Islet precursor cell (in vitro differentiated cells): Measurements from ENCODE around the gene ALK.

Experiments used
- DNase-seq: peaks from one replicate; pipeline ENCODE4 v3.0.0-alpha.2; 2018

ALK gene

GRCh38 chr2:29215739-29216608, 705.4 kb downstream of the ALK start:
- peak; percentile 34 for DNase-seq

GRCh38 chr2:29215073-29215472, 706.3 kb downstream of the ALK start:
- DNase-seq: peak; percentile 45

GRCh38 chr2:29213888-29214291, 707.5 kb downstream of the ALK start:
- DNase-seq: peak; percentile 72

DNA sequence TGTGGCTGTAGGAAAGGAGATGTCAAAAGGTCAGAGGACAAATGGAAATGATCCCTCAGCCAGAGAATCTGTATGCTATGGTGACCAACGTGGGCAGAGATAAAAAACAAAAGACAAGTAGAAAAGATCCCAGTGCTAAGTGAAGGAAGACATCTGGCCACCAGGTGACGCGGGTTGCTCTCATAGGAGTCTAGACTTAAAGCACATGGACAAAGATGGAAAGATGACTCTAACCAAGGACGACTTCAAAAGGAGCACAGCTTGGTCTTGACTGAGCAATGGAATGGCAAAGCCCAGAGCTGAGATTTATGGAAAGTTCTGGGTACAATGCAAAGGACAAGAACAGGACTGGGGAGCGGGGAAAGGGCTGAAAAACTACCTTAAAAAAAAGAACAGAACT, 709.4 kb downstream of the ALK start:
- DNase-seq: peak; percentile 50

DNA sequence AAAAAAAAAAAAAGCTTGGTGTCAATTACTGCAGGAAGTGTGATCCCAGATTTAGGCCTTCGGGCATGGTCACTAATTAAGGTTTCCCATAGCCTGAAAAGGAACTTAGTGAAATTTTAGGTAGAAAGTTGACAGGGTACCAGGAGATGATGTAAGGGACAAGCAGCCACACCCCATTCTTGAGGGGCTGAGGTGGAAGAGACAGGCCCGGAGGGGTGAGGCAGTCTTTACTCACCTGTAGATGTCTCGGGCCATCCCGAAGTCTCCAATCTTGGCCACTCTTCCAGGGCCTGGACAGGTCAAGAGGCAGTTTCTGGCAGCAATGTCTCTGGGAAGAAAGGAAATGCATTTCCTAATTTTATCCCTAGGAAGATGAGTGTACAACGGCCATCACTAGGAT, 711.8 kb downstream of the ALK start:
- DNase-seq: no peak

GRCh38 chr2:29207352-29208148, 713.8 kb downstream of the ALK start:
- no peak for DNase-seq

DNA sequence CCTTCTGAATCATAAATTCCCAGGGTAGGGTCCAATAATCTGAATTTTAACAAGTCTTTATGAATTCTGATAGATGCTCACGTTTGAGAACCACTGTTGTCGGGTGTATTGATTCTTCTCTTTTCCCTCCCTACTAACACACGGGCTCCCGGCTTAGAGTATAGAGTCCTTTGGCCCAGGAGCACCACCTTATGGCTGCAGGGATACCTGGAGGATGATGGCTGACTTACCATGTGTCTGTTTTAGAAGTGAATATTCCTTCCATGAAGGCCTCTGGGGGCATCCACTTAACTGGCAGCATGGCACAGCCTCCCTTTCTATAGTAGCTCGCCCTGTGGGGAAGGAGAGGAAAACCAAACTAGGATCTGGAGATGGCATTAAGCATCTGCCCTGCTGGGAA, 714.4 kb downstream of the ALK start:
- DNase-seq: no peak

GRCh38 chr2:29202819-29203495, 718.4 kb downstream of the ALK start:
- no peak for DNase-seq

- DNase-seq: peak; percentile 84
These were observed 719.4 kb downstream of the ALK start for GRCh38 chr2:29201979-29202378.

DNA sequence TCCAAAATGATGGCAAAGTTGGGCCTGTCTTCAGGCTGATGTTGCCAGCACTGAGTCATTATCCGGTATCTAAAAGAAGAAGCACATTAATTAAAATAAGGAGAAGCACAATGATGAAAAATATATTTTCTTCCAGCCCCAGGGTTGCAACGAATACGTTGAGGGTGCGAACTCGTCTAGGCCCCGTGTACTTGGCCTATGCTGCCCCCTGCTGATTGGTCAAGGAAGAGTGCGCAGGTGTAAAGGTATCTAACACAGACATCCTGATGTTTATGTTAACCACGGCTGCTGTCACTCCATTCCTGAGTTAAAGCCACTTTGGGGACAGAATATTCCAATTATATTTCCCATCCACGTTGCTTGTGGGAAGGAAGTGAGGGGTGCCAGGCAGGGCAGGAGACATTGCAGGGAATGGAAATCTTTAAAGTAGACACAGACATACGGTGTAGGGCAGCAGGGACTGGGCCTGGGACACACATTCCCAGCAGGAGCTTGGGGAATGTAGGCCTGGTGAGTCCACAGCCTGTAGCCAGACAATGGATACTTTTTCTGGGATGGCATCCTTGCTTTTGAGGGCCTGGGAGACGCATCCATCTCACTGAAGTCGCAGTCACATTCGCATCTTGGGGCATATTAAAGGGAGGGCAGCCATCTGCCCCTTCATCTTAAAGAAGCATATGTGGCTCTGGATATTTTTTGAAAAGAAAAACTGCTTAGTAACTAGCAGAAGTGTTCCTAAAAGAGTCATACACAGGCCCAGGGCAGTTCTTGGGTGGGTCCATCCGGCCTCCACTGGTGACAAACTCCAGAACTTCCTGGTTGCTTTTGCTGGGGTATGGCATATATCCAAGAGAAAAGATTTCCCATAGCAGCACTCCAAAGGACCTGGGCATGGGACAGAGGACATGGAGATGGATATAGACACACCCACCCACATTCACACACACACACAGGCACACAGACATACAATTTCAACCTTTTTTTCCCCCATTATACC, 724.3 kb downstream of the ALK start:
- peak; percentile 84 for DNase-seq

DNA sequence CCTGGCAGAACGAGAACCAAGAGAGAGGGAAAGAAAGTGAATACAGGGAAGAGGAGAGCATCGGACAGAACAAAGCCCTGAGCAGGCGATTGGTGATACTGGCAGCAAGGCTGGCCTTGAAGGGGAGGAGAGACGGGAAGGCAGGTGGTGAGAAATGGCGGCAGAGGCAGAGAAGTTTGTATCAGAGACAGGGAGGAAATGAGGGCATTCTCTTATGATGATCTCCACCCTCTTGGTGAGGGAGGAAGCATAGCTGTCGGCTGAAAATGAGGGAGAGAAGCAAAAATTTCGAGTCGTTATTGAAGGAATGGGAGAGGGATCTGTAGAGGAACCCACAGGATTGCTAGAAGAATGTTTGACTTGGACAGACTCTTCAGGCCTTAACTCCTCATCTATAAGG, 725.6 kb downstream of the ALK start:
- DNase-seq: no peak

GRCh38 chr2:29193681-29194080, 727.7 kb downstream of the ALK start:
- no peak for DNase-seq

GRCh38 chr2:29193111-29193510, 728.3 kb downstream of the ALK start:
- DNase-seq: no peak

- no peak for DNase-seq
These were observed 728.9 kb downstream of the ALK start for GRCh38 chr2:29192526-29192925.

DNA sequence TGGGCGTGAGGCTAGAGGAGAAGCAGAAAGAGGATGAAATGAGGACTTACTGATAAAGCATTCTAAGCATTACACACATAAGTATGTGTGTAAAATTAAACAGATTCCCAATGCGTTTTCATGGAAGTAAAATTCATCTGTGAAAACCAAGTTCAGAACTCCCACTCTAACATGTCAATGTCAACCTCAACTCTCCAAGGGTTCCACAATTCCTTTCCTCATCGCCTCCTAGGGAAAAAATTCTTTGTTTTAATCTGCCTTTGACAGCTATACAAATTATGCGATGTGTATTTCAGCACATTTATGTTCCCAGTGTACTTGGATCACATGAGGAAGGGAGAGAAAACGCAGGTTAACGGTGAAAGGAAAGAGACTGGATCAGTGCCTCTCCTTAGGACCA, 729.6 kb downstream of the ALK start:
- no peak for DNase-seq

GRCh38 chr2:29189052-29189451, 732.3 kb downstream of the ALK start:
- DNase-seq: no peak

GRCh38 chr2:29187926-29188325, 733.5 kb downstream of the ALK start:
- no peak for DNase-seq

GRCh38 chr2:29186817-29187216, 734.6 kb downstream of the ALK start:
- no peak for DNase-seq

- DNase-seq: no peak
These were observed 736.9 kb downstream of the ALK start for GRCh38 chr2:29184531-29184930.

DNA sequence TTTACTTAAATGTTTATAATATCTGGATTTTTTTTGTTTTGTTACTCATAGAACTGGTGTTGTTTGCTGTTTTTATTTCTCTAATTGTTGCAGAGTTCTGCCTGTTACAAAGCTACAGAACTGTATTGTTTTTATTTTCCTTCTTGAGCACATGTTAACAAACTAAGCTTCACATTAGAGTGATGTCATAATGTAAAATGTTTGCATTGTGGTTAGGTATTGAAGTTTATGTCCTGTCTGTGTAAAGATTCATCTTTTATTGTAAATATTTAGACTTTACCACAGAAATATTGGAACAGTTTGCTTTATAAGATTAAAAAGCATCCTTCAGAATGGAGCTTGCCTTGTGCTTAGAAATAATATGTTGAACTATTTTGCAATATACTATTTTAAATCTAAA, 738.5 kb downstream of the ALK start:
- DNase-seq: no peak

DNA sequence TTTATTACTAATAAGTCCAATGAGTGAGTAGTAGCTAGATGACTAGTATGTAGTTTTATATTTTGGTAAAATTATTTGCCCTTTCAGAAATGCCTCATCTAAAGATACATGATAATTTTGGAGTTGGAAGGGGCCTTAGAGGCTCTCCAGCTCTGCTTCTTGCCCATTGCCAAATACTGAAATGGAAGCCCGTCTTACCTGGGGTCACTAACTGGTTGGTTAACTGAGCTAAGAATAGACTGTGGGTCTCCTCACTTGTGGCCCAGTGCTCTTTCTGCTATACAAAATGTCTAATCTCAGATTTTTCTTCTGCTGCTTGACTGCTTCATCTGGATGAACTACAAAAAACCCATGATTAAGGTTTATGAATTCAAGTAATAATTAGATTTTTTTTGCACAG, 739.1 kb downstream of the ALK start:
- DNase-seq: no peak

DNA sequence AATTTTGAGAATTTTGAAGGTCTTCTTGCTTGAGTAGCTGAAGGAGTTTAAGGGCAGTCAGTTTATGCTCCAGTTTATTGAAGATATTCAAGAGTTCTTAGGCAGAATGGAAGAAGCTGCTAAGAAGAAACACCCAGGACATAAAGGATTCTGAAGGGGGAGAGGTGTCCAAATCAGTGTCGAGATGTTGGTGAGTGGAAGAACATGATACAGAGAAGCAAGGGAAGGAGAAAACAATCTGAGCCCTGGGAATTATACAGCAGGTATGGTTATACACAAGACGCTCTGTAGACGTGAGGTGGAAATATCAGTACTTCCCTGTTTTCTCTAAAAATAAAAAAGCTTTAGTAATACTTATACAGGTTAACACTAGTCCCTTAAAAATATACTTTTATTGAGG, 746.0 kb downstream of the ALK start:
- no peak for DNase-seq
